ENCODE results near the gene NELL2.

Gene NELL2

DNA sequence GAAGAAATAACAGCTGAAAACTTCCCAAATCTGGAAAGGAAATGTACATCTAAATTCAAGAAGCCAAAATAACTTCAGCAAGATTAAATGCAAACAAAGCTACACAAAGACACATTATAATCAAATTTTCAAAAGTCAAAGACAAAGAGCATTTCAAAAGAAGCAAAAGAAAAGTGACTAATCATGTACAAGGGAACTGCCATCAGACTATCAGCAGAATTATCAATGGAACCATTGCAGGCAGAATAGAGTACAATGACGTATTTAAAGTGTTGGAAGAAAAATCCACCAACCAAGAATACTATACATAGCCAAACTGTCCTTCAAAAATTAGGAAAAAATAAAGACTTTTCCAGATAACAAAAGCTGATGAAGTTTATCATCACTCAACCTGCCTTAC, 147.5 kb downstream of the NELL2 start:
- TF ChIP-seq POLR2AphosphoS5 (IDR thresholded peaks at IDR 0.05; ENCODE audit: low read depth, low read length): no peak
- no peak for TF ChIP-seq FOXP2 (optimal IDR thresholded peaks at IDR 0.05; ENCODE audit: borderline replicate concordance, extremely low read depth, extremely low read length, insufficient read depth)

DNA sequence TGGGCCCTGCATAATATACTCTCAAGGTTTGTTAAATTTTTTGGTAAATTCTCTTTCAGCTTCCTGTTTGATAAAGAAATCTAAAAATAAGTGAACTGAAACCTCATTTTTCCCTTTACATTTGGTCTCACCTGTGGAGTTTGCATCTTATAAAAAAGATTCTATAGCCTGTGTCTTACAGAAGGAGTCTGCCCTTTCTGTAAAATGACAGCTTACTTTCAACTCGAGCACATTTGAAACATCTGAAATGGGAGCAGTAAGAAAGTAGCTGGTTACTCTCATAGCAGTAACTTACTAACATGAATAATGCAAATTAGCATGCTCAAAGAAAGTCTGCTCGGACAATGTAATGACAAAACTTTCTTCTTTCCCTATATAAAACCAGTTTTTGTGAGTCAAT, 155.8 kb downstream of the NELL2 start:
- TF ChIP-seq FOXP2 (optimal IDR thresholded peaks at IDR 0.05; ENCODE audit: borderline replicate concordance, extremely low read depth, extremely low read length, insufficient read depth) (no peak), TAF1 (IDR thresholded peaks at IDR 0.05; ENCODE audit: borderline replicate concordance, insufficient read depth, low read length) (no peak), POLR2AphosphoS5 (IDR thresholded peaks at IDR 0.05; ENCODE audit: low read depth, low read length) (no peak), SIN3A (IDR thresholded peaks at IDR 0.05; ENCODE audit: borderline replicate concordance, insufficient read depth, low read length) (no peak)
- TF ChIP-seq, protein P1, sequence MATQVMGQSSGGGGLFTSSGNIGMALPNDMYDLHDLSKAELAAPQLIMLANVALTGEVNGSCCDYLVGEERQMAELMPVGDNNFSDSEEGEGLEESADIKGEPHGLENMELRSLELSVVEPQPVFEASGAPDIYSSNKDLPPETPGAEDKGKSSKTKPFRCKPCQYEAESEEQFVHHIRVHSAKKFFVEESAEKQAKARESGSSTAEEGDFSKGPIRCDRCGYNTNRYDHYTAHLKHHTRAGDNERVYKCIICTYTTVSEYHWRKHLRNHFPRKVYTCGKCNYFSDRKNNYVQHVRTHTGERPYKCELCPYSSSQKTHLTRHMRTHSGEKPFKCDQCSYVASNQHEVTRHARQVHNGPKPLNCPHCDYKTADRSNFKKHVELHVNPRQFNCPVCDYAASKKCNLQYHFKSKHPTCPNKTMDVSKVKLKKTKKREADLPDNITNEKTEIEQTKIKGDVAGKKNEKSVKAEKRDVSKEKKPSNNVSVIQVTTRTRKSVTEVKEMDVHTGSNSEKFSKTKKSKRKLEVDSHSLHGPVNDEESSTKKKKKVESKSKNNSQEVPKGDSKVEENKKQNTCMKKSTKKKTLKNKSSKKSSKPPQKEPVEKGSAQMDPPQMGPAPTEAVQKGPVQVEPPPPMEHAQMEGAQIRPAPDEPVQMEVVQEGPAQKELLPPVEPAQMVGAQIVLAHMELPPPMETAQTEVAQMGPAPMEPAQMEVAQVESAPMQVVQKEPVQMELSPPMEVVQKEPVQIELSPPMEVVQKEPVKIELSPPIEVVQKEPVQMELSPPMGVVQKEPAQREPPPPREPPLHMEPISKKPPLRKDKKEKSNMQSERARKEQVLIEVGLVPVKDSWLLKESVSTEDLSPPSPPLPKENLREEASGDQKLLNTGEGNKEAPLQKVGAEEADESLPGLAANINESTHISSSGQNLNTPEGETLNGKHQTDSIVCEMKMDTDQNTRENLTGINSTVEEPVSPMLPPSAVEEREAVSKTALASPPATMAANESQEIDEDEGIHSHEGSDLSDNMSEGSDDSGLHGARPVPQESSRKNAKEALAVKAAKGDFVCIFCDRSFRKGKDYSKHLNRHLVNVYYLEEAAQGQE (IDR thresholded peaks at IDR 0.05; ENCODE audit: insufficient read depth in 1 of 2, low read depth in 2 of 2, low read length in 2 of 2): no peak

GRCh38 chr12:44717612-44718011, 158.5 kb downstream of the NELL2 start:
- TF ChIP-seq TAF1 (IDR thresholded peaks at IDR 0.05; ENCODE audit: borderline replicate concordance, insufficient read depth, low read length): no peak
- TF ChIP-seq, protein P1 (IDR thresholded peaks at IDR 0.05; ENCODE audit: insufficient read depth in 1 of 2, low read depth in 2 of 2, low read length in 2 of 2): no peak
- TF ChIP-seq POLR2AphosphoS5 (IDR thresholded peaks at IDR 0.05; ENCODE audit: low read depth, low read length): no peak
- no peak for TF ChIP-seq SIN3A (IDR thresholded peaks at IDR 0.05; ENCODE audit: borderline replicate concordance, insufficient read depth, low read length)
- no peak for TF ChIP-seq FOXP2 (optimal IDR thresholded peaks at IDR 0.05; ENCODE audit: borderline replicate concordance, extremely low read depth, extremely low read length, insufficient read depth)

GRCh38 chr12:44716711-44717110, 159.4 kb downstream of the NELL2 start:
- TF ChIP-seq FOXP2 (optimal IDR thresholded peaks at IDR 0.05; ENCODE audit: borderline replicate concordance, extremely low read depth, extremely low read length, insufficient read depth) (no peak), TAF1 (IDR thresholded peaks at IDR 0.05; ENCODE audit: borderline replicate concordance, insufficient read depth, low read length) (no peak), SIN3A (IDR thresholded peaks at IDR 0.05; ENCODE audit: borderline replicate concordance, insufficient read depth, low read length) (no peak), POLR2AphosphoS5 (IDR thresholded peaks at IDR 0.05; ENCODE audit: low read depth, low read length) (no peak)
- TF ChIP-seq, protein P1 (IDR thresholded peaks at IDR 0.05; ENCODE audit: insufficient read depth in 1 of 2, low read depth in 2 of 2, low read length in 2 of 2): no peak

DNA sequence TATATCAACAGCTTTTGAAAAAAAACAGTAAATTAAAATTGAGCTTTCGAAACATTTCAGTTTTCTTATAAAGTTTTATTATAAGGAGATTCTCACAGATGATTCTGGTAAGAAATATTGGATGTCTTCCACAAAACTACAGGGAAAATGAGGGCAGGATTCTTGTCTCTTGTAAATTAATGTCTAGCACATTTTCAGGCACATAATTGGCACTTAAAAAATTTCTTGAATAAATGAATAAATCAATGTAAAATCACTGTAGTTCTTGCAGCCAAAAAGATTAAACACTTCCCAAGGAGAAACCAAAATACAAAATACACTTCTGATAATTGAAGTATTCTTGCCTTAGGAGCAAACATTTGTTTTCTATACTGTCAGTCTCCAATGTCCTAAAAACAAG, 164.4 kb downstream of the NELL2 start:
- no peak for TF ChIP-seq TAF1 (IDR thresholded peaks at IDR 0.05; ENCODE audit: borderline replicate concordance, insufficient read depth, low read length)
- TF ChIP-seq POLR2AphosphoS5 (IDR thresholded peaks at IDR 0.05; ENCODE audit: low read depth, low read length): no peak
- no peak for TF ChIP-seq SIN3A (IDR thresholded peaks at IDR 0.05; ENCODE audit: borderline replicate concordance, insufficient read depth, low read length)
- TF ChIP-seq, protein P1 (IDR thresholded peaks at IDR 0.05; ENCODE audit: insufficient read depth in 1 of 2, low read depth in 2 of 2, low read length in 2 of 2): no peak
- no peak for TF ChIP-seq FOXP2 (optimal IDR thresholded peaks at IDR 0.05; ENCODE audit: borderline replicate concordance, extremely low read depth, extremely low read length, insufficient read depth)

Measured in PFSK-1 (cell line).